Kidney (tissue), 14 donors: Measurements from ENCODE around the gene DDX31. TPM values are rescaled to one million over a fixed set of nuclear protein-coding genes. Genes with fewer than 3 reads are reported as not detected.

Source experiments
- DNase-seq, 5 donors: peaks; one replicate each; pipeline ENCODE4 v3.0.0-alpha.2; 2013 to 2020
- FAIRE-seq: peaks from 2 replicates; lab custom pipeline; 2012; peaks lifted over from hg19 to GRCh38; lab: Jason Lieb, UNC
- H3K27ac ChIP-seq, 2 donors: one replicate each; pipeline ENCODE4 v1.7.0; 2013; ENCODE audit warnings: low read depth in 2 of 2, low read length in 2 of 2, inconsistent platforms in 1 of 2
- H3K27me3 ChIP-seq: one replicate; pipeline ENCODE4 v1.7.1; 2013; ENCODE audit warnings: low read length, inconsistent platforms; ENCODE audit not compliant: control insufficient read depth, insufficient read depth
- H3K36me3 ChIP-seq, 3 donors: one replicate each; pipeline versions ENCODE4 v1.7.0 to v1.7.1; 2013; ENCODE audit warnings: low read length in 3 of 3, control low read depth in 1 of 3, inconsistent platforms in 1 of 3; ENCODE audit not compliant: insufficient read depth in 3 of 3, control insufficient read depth in 2 of 3
- H3K4me1 ChIP-seq, 3 donors: one replicate each; pipeline versions ENCODE4 v1.7.0 to v1.7.1; 2013; ENCODE audit warnings: low read length in 3 of 3, inconsistent platforms in 1 of 3, low read depth in 1 of 3; ENCODE audit not compliant: control insufficient read depth in 2 of 3, insufficient read depth in 2 of 3
- H3K4me3 ChIP-seq, 3 donors: one replicate each; pipeline versions ENCODE4 v1.7.0 to v1.8.1; 2013; ENCODE audit warnings: low read length in 3 of 3, control low read depth in 1 of 3, inconsistent platforms in 1 of 3
- H3K9ac ChIP-seq, 3 donors: one replicate each; pipeline versions ENCODE4 v1.7.0 to v1.7.1; 2013; ENCODE audit warnings: low read length in 3 of 3, control low read depth in 1 of 3, inconsistent platforms in 1 of 3
- H3K9me3 ChIP-seq, 3 donors: one replicate each; pipeline versions ENCODE4 v1.7.0 to v1.7.1; 2013; ENCODE audit warnings: low read length in 3 of 3, control low read depth in 1 of 3, inconsistent platforms in 1 of 3; ENCODE audit not compliant: control insufficient read depth in 2 of 3, insufficient read depth in 1 of 3
- intact Hi-C: fragments of 100-400 bp; cut with DNase I; formaldehyde crosslinking; loops from one replicate; pipeline ENCODE4 v1.11.1; 2022
- polyA plus RNA-seq: library from polyadenylated mRNA; stranded (reverse); fragments of 350-450 nt; fragmentation: Illumina TruSeq; extraction: RNeasy Lipid Tissue Mini Kit (QIAGEN cat#74804); gene quantifications from one replicate; pipeline ENCODE4 v1.2.3, GENCODE V29; 2014; ENCODE audit warnings: low read depth, low replicate concordance; ENCODE audit not compliant: insufficient read depth
- total RNA-seq: library from RNA; stranded (reverse); fragmentation: NEBNext Ultra II Directional; extraction: Animal tissue kit (Norgen Biotek cat#: 25700); gene quantifications from one replicate; pipeline ENCODE4 v1.2.1, GENCODE V29; 2021
- TF ChIP-seq, protein P1 (sequence below): IDR thresholded peaks from 3 replicates; pipeline ENCODE4 v1.5.1; 2012; ENCODE audit warnings: mild to moderate bottlenecking, moderate library complexity, borderline replicate concordance; ENCODE audit not compliant: insufficient read depth; ENCODE audit errors: extremely low read depth
- donor health status: control.
- donor health status: control.
- donor health status: control.
- donor health status: control.
- donor health status: control.
- donor health status: DM: yes; HTN: yes; CAD: no.
- donor health status: Normal renal cell carcinoma (clear cell type).

Gene DDX31
- total and polyA plus RNA-seq, 2 donors from 2014 or later: 6.4 to 27.6 TPM

DNA sequence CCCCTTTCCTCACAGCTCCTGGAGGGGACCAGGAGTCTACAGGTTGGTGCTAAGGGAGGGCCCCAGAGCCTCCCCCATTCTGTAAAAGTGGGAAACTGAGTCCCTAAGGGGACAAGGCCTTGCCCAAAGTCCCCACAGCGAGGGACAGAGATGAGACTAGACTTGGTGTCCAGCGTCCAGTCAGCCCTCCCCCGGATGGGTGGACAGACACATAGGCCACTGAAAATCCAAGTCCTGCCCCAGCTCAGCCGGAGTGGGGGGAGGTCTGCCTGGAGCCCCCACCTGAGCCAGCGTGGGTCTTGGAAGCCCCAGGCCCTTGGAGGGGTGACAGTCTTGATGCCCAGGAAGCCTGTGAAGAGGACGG lies 82.2 kb downstream of the DDX31 start:
- DNase-seq: no peak
- H3K27ac ChIP-seq: no peak overlapping the region
- no peak for FAIRE-seq
- H3K36me3 ChIP-seq: no peaks in the 10 kb centered on the region
- H3K27me3 ChIP-seq: peaks cover 71% of the 10 kb centered on the region
- TF ChIP-seq, protein P1, sequence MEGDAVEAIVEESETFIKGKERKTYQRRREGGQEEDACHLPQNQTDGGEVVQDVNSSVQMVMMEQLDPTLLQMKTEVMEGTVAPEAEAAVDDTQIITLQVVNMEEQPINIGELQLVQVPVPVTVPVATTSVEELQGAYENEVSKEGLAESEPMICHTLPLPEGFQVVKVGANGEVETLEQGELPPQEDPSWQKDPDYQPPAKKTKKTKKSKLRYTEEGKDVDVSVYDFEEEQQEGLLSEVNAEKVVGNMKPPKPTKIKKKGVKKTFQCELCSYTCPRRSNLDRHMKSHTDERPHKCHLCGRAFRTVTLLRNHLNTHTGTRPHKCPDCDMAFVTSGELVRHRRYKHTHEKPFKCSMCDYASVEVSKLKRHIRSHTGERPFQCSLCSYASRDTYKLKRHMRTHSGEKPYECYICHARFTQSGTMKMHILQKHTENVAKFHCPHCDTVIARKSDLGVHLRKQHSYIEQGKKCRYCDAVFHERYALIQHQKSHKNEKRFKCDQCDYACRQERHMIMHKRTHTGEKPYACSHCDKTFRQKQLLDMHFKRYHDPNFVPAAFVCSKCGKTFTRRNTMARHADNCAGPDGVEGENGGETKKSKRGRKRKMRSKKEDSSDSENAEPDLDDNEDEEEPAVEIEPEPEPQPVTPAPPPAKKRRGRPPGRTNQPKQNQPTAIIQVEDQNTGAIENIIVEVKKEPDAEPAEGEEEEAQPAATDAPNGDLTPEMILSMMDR: no peak
- no peak overlapping the region for H3K4me3 ChIP-seq
- no peaks in the 10 kb centered on the region for H3K9me3 ChIP-seq
- peaks cover 0 to 4% (median 0%) of the 10 kb centered on the region in 3 donors for H3K4me1 ChIP-seq
- H3K9ac ChIP-seq: no peak overlapping the region
- intact Hi-C loops: no loop called here

- no peak for FAIRE-seq
- H3K36me3 ChIP-seq: no peaks in the 10 kb centered on the region
- intact Hi-C loops: no loop called here
Observed at GRCh38 chr9:132586830-132587591, 82.8 kb downstream of the DDX31 start.

DNA sequence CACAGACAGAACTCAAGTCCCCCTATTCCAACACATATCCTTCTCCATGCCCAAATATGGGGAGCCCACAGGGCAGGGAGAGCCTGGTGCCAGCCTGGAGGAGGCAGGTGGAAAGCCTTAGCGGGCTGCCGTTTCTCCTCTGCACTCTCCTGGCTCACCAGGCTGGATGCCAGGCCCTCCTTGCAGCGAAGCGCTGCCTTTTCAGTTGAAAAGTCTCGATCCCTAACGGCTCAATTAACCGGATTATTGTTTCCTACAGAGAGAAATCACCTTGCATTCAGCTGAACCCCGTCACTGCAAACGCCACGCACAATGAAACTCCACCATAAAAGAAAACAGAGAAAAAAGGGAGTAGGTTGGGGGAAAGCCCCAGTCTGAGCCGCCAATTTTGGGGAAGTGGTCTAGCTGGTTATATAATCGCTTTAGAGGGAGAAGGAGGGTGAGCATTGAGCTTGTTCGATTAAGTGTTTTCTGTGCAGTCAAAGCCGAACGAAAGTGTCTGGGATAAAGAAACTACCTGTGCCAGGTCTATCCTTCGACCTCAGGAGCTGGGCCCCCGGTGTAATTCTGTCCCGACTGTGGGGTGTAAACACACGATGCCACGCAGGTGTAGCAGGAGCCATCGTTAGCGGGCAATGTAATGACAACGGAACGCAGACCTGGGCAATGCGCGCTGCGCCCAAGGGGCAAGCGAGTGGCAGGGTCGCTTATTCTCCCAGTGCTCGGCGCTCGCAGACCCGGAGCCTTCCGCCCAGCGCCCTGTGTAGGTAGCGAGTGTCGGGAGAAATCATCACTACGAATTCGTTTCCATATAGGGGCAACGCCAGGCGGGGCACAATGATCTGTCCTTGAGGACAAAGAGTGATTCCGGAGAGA lies 83.6 kb downstream of the DDX31 start:
- Histone ChIP-seq H3K9ac (no peak overlapping the region), H3K27ac (no peak overlapping the region), H3K27me3 (peaks cover 64% of the 10 kb centered on the region), H3K4me1 (peaks cover 0 to 4% (median 0%) of the 10 kb centered on the region in 3 donors), H3K9me3 (no peaks in the 10 kb centered on the region), H3K36me3 (no peaks in the 10 kb centered on the region), H3K4me3 (no peak overlapping the region)
- FAIRE-seq (no peak), DNase-seq (peak in 1 of 5 donors; percentile 56)
- TF ChIP-seq, protein P1: no peak
- intact Hi-C loops: no loop called here

More at GRCh38 chr9:132586830-132587591, 82.8 kb downstream of the DDX31 start:
- Histone ChIP-seq H3K9ac (no peak overlapping the region), H3K4me1 (peaks cover 0 to 4% (median 0%) of the 10 kb centered on the region in 3 donors), H3K9me3 (no peaks in the 10 kb centered on the region), H3K4me3 (no peak overlapping the region), H3K27me3 (peaks cover 66% of the 10 kb centered on the region), H3K27ac (no peak overlapping the region)
- TF ChIP-seq, protein P1: no peak
- DNase-seq: no peak
